ENCODE results near the gene STXBP3. TPM values are rescaled to one million over a fixed set of nuclear protein-coding genes. Genes with fewer than 3 reads are reported as not detected.

STXBP3 gene
- total and polyA plus RNA-seq, 2 of the 13 experiments (the other 11 are each of a cell fraction or from before 2014, with no cell fraction given), result 13.0 to 20.8 TPM

GRCh38 chr1:108767708-108768107, 21.2 kb downstream of the STXBP3 start:
- intact Hi-C loops (cut with micrococcal nuclease; ENCODE audit: unreplicated experiment), result no loop called here
- WGBS (ENCODE audit: low lambda C conversion rate), result 76% methylated on average over 3 of the region's 3 CpGs
- TF ChIP-seq ATF7 (IDR thresholded peaks at IDR 0.05) (peak; percentile 59), ATF7 (CRISPR knock-in tag; IDR thresholded peaks at IDR 0.05) (no peak), HINFP (CRISPR knock-in tag; IDR thresholded peaks at IDR 0.05; ENCODE audit: low read depth) (no peak), IRF2 (CRISPR knock-in tag; IDR thresholded peaks at IDR 0.05) (no peak)
- Histone ChIP-seq H2AFZ (ENCODE audit: low read length) (no peak overlapping the region), H3K4me2 (ENCODE audit: low read depth, low read length) (no peak overlapping the region), H3K4me3 (replicated peaks in 1 of 3; ENCODE audit: insufficient read depth in 1 of 3, low read depth in 2 of 3, low read length in 3 of 3) (no peak overlapping the region), H3K9ac (ENCODE audit: insufficient read depth, low read depth, low read length) (no peak overlapping the region), H3K4me1 (ENCODE audit: insufficient read depth, low read length) (no peaks in the 10 kb centered on the region), H3K79me2 (ENCODE audit: insufficient read depth, low read length) (no peaks in the 10 kb centered on the region), H3K27ac (ENCODE audit: extremely low read length, insufficient read depth, low read length) (no peak overlapping the region), H3K9me3 (ENCODE audit: low read length) (no peaks in the 10 kb centered on the region), H3K36me3 (replicated peaks in 1 of 2; ENCODE audit: control insufficient read depth in 1 of 2, insufficient read depth in 2 of 2, low read length in 2 of 2) (peaks cover 5 to 18% of the 10 kb centered on the region in 2 experiments; a peak in 3 of 5 replicates), H3K27me3 (ENCODE audit: control insufficient read depth in 1 of 2, insufficient read depth in 2 of 2, low read length in 2 of 2) (no peaks in the 10 kb centered on the region), H4K20me1 (ENCODE audit: insufficient read depth, low read length) (no peaks in the 10 kb centered on the region)
- no peak for ATAC-seq
- BruUV-seq (replicated peaks), result no TSS peak
- FAIRE-seq, result no peak
- ChIA-PET POLR2A (no interaction called here), CTCF (ENCODE audit: low intra/inter-chr PET ratio, low total read pairs) (no interaction called here)
- no peak for DNase-seq (ENCODE audit: low spot score)
- in situ Hi-C loops (cut with HindIII; ENCODE audit: extremely low pct_ligation_motif_present, low pct_unique_long_range_greater_than_20kb), result no loop called here

- in situ Hi-C loops (cut with HindIII; ENCODE audit: extremely low pct_ligation_motif_present, low pct_unique_long_range_greater_than_20kb), result no loop called here
- Histone ChIP-seq H2AFZ (ENCODE audit: low read length) (no peak overlapping the region), H3K27ac (ENCODE audit: extremely low read length, insufficient read depth, low read length) (no peak overlapping the region), H3K9ac (ENCODE audit: insufficient read depth, low read depth, low read length) (no peak overlapping the region), H3K27me3 (ENCODE audit: control insufficient read depth in 1 of 2, insufficient read depth in 2 of 2, low read length in 2 of 2) (no peaks in the 10 kb centered on the region), H3K79me2 (ENCODE audit: insufficient read depth, low read length) (no peaks in the 10 kb centered on the region), H3K36me3 (replicated peaks in 1 of 2; ENCODE audit: control insufficient read depth in 1 of 2, insufficient read depth in 2 of 2, low read length in 2 of 2) (peaks cover 2 to 31% of the 10 kb centered on the region in 2 experiments), H3K9me3 (ENCODE audit: low read length) (no peaks in the 10 kb centered on the region), H4K20me1 (ENCODE audit: insufficient read depth, low read length) (no peaks in the 10 kb centered on the region), H3K4me1 (ENCODE audit: insufficient read depth, low read length) (peaks cover 8% of the 10 kb centered on the region), H3K4me3 (replicated peaks in 1 of 3; ENCODE audit: insufficient read depth in 1 of 3, low read depth in 2 of 3, low read length in 3 of 3) (no peak overlapping the region), H3K4me2 (ENCODE audit: low read depth, low read length) (no peak overlapping the region)
- CTCF ChIA-PET (ENCODE audit: low intra/inter-chr PET ratio, low total read pairs), result no interaction called here
- DNase-seq (ENCODE audit: low spot score), result no peak
- no peak for FAIRE-seq
- BruUV-seq (replicated peaks), result no TSS peak
- POLR2A ChIA-PET, result no interaction called here
- no peak for ATAC-seq
- intact Hi-C loops (cut with micrococcal nuclease; ENCODE audit: unreplicated experiment), result no loop called here
- TF ChIP-seq SOX5 (CRISPR knock-in tag; IDR thresholded peaks at IDR 0.05; ENCODE audit: borderline replicate concordance) (no peak), ELF3 (CRISPR knock-in tag; IDR thresholded peaks at IDR 0.05) (no peak), MATR3 (CRISPR knock-in tag; IDR thresholded peaks at IDR 0.05) (no peak), SOX13 (IDR thresholded peaks at IDR 0.05) (no peak), SOX13 (CRISPR knock-in tag; conservative IDR thresholded peaks at IDR 0.05 in 1 of 2, IDR thresholded peaks at IDR 0.05 in 1 of 2) (no peak), SMAD9 (CRISPR knock-in tag; IDR thresholded peaks at IDR 0.05) (no peak), ZKSCAN1 (IDR thresholded peaks at IDR 0.05; ENCODE audit: low read length) (no peak), ZNF577 (CRISPR knock-in tag; IDR thresholded peaks at IDR 0.05; ENCODE audit: borderline replicate concordance, low read depth) (no peak), ZNF10 (CRISPR knock-in tag; IDR thresholded peaks at IDR 0.05; ENCODE audit: borderline replicate concordance, low read depth) (no peak), ATM (IDR thresholded peaks at IDR 0.05; ENCODE audit: borderline replicate concordance) (no peak), TARDBP (CRISPR knock-in tag; IDR thresholded peaks at IDR 0.05) (no peak), SRSF9 (IDR thresholded peaks at IDR 0.05; ENCODE audit: borderline replicate concordance, insufficient read depth, low read depth, low read length, poor library complexity, severe bottlenecking) (no peak), GPBP1L1 (CRISPR knock-in tag; IDR thresholded peaks at IDR 0.05) (no peak), SATB2 (CRISPR knock-in tag; IDR thresholded peaks at IDR 0.05) (no peak), PHF21A (CRISPR knock-in tag; IDR thresholded peaks at IDR 0.05) (no peak), ZNF432 (CRISPR knock-in tag; IDR thresholded peaks at IDR 0.05; ENCODE audit: borderline replicate concordance) (no peak)
Observed at GRCh38 chr1:108777839-108778238, 31.4 kb downstream of the STXBP3 start.
